HG03066 (cell line): Measurements from ENCODE around the gene LRMDA.

Experiments
- ATAC-seq: cut with Tn5 transposase; IDR thresholded peaks from one replicate; pipeline ENCODE4 v1.9.1; 2021; ENCODE audit warnings: low read depth; ENCODE audit not compliant: unreplicated experiment

LRMDA gene

GRCh38 chr10:76251841-76252671 is 820.6 kb downstream of the LRMDA start:
- no peak for ATAC-seq

DNA sequence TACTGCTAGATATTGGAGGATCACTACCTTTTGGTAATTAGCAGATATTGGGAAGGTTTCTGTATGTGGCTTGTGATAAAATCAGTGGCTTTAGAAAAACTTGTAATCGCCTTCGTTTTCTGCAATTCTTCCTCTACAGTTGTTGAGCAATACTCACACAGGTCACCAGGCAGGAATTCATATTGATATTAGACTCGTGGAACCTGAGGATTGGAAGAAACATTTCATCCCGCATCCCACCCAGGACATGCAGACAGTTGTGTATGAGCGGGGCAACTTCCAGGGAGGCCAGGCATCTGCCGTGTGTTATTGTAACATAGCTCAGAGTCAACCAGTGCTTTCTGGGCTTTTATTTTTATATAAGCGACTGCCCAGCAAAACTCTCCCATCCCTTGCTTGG is 821.3 kb downstream of the LRMDA start:
- no peak for ATAC-seq

GRCh38 chr10:76255241-76255640 is 823.8 kb downstream of the LRMDA start:
- ATAC-seq, result no peak

GRCh38 chr10:76257816-76258215 is 826.4 kb downstream of the LRMDA start:
- ATAC-seq, result no peak

- no peak for ATAC-seq
Measured at GRCh38 chr10:76265441-76266113, 834.2 kb downstream of the LRMDA start.

GRCh38 chr10:76268530-76268929 is 837.1 kb downstream of the LRMDA start:
- no peak for ATAC-seq

GRCh38 chr10:76268954-76269353 is 837.5 kb downstream of the LRMDA start:
- ATAC-seq, result no peak

GRCh38 chr10:76270464-76270863 is 839.0 kb downstream of the LRMDA start:
- ATAC-seq, result no peak

DNA sequence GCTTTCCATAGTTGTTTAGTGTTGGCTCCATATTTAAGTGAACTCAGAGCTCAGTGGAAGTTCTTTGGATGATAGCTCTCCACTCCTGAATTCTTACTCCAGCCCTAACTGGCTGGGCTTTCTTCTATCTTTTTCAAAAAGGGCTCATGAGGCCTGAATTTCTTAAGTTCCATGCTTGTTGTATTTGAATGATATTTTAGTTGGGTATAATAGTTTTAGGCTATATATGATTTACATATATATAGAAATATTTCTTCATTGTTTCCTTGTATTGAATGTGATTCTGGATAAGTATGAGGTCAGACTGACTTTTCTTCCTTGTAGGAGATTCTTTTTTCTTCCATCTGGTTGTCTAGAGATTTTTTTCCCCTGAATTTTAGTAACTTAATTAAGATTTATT is 843.5 kb downstream of the LRMDA start:
- no peak for ATAC-seq

DNA sequence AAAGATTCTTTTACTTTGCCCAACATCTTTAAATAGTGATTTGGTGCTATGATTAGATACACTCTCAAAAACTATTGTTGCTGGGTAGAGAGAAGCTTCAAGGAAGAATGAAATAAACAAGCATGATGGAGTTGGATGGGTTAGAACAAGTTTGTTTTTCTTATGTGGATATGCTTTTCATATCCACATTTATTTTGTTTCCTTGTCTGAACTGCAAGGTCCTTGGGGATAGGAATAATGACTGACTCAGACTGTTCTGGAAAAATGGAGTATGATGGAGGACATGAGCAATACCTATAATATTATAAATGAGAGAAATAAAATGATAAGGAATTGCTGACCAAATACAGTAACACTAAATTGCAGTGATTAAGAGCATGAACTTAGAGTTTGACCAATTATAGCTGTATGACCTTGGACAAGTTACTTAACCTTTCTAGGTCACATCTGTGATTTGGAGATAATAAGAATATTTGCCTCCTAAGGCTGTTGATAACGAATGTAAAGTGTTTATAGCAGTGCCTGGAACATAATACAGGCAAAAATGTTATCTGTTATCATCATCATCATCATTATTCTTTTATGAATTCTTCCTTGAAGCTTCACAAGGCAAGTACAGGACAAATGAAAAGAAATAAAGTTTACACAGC is 847.5 kb downstream of the LRMDA start:
- no peak for ATAC-seq

GRCh38 chr10:76281659-76282058 is 850.2 kb downstream of the LRMDA start:
- no peak for ATAC-seq

DNA sequence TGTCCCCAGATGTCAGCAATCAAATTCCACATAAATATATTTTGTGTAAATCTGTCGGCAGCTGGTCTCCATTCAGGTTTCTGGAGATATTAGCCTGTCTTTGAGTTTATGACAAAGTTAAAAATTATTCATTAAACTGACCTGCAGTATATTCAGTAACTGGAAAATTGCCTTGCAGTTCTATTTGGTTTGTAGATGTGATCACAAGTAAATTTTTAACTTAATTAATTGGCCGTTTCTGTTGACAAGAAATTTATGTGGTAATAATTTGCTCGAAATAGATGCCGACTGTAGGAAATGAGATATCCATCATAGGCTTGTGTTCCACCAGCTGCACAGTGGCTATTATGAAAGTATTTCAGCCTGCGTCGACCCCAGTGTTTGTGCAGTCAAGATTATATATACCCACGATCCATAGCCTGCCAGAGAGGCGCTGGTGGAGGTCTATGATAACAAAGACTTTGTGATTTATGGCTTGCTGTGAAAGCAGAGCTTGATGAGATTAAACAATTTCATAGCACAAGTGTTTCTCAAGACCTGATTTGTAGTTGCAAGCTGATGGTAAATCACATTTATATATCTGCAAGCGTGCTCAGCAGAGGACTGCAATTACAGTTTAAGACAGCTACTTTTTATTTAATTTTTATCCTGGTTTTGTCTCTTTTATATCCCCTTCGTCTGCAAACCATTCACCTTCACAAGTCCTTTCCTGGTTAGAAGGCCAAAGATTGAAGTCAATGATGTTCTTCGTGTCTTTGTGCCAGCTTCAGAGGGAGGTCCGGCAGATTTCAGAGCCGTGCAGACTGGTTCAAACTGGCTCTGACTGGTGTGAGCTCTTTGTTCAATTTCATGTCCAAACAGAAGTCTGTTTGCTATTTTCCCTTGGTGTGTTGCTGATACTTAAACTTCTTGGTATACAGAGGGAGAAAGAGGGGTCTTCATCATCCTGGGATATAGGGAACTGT is 850.9 kb downstream of the LRMDA start:
- no peak for ATAC-seq

GRCh38 chr10:76284351-76284750 is 852.9 kb downstream of the LRMDA start:
- ATAC-seq, result no peak

DNA sequence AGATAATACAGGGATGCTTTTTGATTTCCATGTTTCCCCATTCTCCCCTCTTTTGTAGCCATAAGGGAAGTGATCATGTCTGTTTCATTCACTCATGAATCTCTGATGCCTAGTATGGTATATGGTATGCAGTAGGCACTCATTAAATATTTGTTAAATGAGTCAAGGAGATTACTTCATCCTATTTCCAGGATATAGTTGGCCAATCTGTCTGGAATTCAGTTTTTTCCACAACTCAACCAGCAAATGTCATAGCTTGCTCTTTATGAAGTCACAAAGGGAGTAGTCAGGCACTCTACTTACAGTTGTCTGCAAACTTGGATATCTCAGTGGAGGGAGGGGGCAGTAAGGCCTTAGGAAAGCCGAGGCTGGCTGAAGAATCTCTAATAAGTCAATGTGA is 853.6 kb downstream of the LRMDA start:
- no peak for ATAC-seq

DNA sequence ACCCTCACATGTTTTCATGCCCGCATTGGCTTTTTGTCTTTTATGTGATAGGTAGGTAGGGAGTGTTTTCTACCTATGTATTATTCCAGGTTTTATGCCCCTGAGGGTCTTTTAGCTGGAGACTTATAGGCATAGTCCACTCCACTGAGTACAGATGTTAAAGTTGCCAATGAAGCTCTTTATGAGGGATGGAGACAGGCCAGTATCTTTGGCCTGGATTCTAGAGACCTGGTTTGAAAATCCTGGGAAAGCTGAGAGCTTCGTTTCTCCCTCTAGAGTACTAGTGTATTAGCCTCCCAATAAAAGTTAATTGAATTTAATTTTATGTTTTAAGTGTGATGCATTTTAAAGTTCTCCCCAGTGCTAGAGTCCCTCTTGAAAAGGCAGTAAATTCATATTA is 854.1 kb downstream of the LRMDA start:
- ATAC-seq, result no peak

DNA sequence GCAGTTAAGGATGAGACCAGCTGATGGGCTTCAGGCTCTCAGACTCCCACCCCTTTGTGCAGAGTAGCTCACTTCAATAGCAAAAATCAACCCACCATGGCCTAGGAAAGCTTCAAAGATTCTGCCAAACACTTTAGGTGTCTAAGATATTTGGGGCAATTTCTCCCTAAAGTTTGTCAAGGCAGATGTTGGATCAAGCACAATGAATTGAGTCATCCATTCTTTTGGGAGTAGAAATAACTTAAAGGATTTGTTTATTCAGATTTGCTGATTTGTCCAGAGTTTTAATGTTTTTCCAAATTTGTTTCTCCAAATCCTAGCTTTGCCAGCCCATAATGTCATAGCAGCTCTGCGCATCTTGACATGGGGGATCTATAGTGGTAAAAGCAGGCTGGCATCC is 855.1 kb downstream of the LRMDA start:
- no peak for ATAC-seq

DNA sequence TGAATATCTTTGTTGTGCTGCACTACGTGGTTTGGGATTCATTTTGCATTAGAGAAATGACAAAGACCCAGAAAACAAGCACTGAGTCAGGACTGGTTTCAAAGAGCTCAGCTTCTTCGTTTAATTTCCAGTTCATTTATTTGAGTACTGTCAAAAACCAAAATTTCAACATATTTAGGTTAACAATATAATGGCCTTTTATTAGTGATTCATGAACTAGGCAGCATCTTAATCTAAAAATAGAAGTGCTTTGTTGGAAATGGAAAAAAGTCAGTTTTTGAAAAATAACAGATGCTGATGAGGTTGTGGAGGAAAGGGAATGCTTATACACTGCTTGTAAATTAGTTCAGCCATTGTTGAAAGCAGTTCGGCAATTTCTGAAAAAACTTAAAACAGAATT is 856.4 kb downstream of the LRMDA start:
- no peak for ATAC-seq

DNA sequence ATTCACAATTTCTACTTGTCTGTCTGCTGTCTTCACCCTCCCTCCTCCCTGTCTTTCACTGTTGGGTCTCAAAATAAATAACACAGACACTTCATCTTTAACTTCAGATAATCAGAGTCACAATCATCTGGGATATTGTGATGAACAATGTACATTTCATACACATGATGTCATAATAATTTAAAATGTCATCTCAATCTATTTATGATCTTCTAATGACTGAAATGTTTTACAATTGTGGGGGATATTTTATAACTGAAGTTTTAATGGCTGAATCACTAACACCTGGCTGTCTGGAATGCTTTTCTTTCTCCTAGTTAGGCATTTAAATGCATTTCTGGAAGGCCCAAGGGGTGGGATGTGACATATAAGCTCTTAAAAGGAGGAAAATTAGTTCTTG is 859.8 kb downstream of the LRMDA start:
- ATAC-seq, result no peak

- ATAC-seq, result no peak
Measured at GRCh38 chr10:76291885-76292284, 860.5 kb downstream of the LRMDA start.

DNA sequence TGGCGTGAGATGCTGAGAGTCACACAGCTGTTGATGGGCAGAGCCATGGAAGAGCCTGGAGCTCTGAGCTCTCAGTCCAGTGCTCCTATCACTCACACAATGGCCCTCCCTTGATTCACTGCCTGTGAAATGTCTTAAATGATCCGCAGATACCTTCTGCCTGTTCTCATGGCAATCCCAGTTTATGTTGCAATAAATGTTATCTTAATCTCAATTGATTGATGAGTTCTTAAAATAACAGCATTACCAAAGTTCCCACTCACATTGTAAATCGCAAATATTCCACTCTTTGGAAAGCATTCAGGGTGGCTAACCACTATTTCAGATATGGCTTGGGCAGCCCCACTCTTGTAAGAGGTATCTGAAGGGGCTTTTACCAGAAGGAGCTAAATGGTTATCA is 865.5 kb downstream of the LRMDA start:
- ATAC-seq, result no peak

- no peak for ATAC-seq
Measured at GRCh38 chr10:76297358-76297757, 865.9 kb downstream of the LRMDA start.
